HPDE6-E6E7 (cell line): ENCODE measurements around the gene KIF21B.
A peak's percentile ranks its signal among the peaks of the same experiment; 100 is the strongest.

Experiments
- DNase-seq: peaks from one replicate; pipeline ENCODE4 v3.0.0; 2011; ENCODE audit warnings: missing footprints; ENCODE audit errors: extremely low spot score

Gene KIF21B

GRCh38 chr1:201019321-201019977, 4.1 kb downstream of the KIF21B start:
- DNase-seq: peak; percentile 70

DNA sequence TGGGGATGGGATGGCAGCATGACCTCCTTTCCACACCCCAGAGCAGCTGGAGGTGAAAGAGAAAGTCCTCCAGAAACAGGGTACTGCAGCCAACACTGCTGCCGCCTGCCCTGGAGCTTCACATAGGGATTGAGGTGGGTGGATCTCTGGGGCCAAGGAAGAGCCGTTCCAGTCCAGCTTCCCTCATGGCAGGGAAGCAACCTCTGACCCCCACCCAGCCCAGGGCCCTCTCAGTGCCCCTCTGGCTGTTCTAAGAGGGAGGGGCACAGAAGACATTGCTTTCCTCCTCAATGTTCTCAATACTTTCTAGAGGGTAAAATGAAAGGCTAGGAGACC, 5.7 kb downstream of the KIF21B start:
- DNase-seq: no peak

- no peak for DNase-seq
These were observed 6.3 kb downstream of the KIF21B start for GRCh38 chr1:201016943-201017827.

- no peak for DNase-seq
These were observed 7.3 kb downstream of the KIF21B start for GRCh38 chr1:201016211-201016651.

GRCh38 chr1:201015551-201016091, 7.9 kb downstream of the KIF21B start:
- no peak for DNase-seq

GRCh38 chr1:201014816-201015200, 8.7 kb downstream of the KIF21B start:
- no peak for DNase-seq

DNA sequence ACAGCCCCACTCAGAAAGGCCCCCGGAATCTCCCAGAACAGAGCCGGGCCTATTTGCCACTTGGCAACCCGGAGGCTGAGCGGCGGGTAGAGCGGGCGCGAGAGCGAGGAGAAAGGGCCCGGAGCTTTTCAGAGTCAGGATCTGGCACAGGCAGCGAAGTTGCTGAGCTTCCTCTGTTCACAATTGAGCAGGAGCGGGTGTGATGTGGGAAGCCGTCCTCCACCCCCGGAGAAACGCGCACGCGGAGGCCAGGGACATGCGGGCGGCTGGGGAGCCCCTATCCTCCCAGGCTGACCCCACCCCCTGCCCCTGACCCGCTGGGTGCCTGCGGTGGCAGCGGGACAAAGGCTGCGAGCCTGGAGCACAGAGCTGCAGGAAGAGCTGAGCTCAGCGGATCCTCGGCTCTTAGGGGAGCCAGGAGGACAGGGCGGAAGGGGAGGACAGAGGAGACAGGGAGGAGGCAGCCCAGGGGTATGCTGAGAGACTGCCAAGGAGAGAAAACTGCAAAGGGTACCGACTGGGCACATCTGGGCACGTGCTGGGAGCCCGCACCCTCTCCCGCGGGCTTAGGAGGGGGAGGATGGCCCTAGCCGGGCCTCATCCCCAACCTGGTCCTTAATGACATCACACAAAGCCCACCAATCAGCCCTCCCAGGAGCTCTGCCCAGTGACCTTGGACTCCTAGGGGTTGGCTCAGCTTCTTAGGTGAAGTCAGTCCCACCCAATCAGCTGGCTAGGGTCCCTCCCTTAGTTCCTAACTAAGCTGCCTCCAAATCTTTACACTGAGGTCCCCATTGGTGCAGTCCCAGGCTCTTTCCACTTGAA, 9.3 kb downstream of the KIF21B start:
- DNase-seq: no peak

DNA sequence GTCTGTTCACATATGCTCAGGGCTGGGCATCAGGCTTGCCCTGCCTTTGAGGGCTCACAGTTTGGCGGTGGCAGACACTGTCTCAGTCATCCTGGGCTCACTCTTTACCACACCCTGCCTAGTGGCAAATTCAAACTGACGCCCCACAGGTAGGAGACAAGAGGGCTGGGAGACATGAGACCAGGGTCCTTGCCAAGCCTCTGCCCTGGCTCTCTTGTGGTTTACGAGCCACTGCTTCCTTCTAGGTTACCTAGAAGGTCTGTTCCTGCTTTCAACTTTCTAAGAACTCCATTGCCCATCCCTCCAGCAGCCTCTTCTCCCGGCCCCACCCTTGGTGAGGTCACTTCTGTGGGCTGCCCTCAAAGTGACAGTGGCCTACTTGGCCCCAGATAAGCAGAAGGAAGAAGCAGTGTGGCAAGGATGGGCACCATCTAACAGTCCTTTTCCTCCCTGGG, 10.5 kb downstream of the KIF21B start:
- DNase-seq: no peak

DNA sequence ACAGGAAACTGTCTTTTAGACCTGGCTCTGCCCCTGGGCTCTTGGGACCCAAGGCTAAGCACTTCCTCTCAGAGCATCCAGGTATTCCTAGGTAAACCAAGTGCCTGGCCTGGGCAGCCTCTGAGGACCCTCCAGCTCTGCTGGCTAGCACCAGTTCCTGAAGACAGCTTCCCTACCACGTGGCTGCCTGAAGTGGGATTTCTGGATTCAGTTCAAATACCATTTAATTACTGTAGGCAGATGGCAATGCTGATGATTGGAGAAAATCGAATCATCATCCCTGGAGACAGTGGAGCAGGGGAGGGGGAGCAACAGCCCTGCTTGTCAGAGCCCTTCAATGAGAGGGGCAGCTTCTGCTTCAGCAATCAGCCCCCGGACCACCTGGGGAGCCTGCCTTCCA, 11.9 kb downstream of the KIF21B start:
- DNase-seq: no peak

- DNase-seq: no peak
These were observed 13.4 kb downstream of the KIF21B start for GRCh38 chr1:201009962-201010645.

GRCh38 chr1:201008666-201009360, 14.7 kb downstream of the KIF21B start:
- DNase-seq: no peak

DNA sequence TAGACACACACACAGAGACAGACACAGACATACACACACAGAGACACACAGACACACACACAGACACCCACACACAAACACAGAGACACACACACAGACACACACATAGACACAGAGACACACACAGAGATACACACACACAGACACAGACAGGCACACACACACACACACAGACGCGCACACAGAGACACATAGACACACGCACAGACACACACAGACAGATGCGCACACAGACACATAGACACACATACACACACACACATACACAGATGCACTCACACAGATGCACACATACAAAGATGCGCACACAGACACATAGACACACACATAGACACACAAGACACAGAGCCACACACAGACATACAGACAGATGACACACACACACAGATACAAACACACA, 16.0 kb downstream of the KIF21B start:
- no peak for DNase-seq

- DNase-seq: no peak
These were observed 17.1 kb downstream of the KIF21B start for GRCh38 chr1:201006450-201006849.

DNA sequence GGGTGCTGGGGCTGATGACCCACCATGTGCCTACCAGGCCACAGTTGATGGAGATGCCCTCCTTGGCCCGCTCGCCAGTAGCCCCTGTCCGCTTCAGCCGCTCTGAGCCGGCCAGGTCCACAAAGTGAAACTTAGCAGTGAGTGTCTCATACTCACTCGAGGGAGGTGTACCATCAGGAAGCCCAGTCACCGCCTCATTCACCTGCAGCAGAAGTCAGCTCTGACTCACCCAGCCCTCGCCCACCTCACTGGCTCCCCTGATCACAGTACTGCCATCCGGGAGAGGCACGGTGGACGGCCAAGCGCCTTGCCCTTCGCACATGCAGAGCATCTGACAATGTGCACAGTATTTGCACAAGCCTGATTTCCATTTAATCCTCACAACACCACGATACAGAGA, 18.8 kb downstream of the KIF21B start:
- peak; percentile 58 for DNase-seq

DNA sequence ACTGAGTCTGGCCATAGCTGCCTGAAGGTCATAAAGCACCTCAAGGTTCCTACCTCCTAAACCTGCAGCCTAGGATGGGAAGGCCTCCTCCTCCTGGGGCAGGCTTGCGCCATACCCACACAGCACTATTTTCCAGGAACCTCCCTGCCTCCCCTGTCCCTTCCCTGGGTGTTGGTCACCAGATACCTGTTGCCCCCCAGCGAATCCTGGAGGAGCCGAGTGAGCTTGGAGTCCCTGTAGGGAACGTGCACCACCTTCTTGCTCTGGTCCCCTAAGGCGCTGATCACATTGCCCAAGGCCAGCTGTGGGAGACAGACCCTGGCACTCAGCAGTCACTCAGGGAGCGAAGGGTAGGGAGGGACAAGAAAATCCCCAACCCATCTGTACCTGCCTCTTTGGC, 19.4 kb downstream of the KIF21B start:
- DNase-seq: no peak

- DNase-seq: no peak
These were observed 21.0 kb downstream of the KIF21B start for GRCh38 chr1:201002510-201002909.

DNA sequence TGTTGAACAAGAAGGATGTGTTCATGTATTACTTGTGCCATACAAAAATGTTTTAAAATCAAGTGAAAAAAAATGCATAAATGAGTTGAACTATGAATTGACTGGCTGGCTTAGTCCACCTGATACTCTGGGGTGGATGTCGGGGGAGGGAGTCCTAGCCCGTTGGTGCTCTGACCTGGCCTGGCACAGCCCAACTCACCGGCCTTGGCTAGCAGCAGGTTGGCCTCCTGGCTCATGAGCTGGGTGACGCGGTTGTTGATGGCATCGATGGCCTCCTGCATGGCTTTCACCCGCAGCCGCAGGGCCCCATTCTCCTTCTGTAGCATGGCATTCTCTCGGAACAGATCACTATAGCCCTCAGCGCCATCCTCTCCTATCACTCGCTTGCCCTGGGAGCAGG, 21.6 kb downstream of the KIF21B start:
- DNase-seq: no peak

GRCh38 chr1:201000391-201000790, 23.1 kb downstream of the KIF21B start:
- DNase-seq: no peak

GRCh38 chr1:200999667-201000066, 23.8 kb downstream of the KIF21B start:
- DNase-seq: no peak

- DNase-seq: no peak
These were observed 25.2 kb downstream of the KIF21B start for GRCh38 chr1:200998323-200998722.
